Heart left ventricle (tissue), 16 donors: Measurements from ENCODE around the gene TYMS. TPM values are rescaled to one million over a fixed set of nuclear protein-coding genes. Genes with fewer than 3 reads are reported as not detected.

Experiments
- ATAC-seq, 4 donors: fragments of 200-7000 bp; cut with Tn5 transposase; one replicate each; pipeline ENCODE4 v1.9.1; 2020 to 2022; ENCODE audit warnings: moderate library complexity in 4 of 4, mild to moderate bottlenecking in 3 of 4, moderate number of reproducible peaks in 1 of 4
- DNase-seq, 5 donors: peaks; one replicate each; pipeline ENCODE4 v3.0.0-alpha.2; 2020
- H3K27ac ChIP-seq, 12 donors: fragments of 200-600 bp; sonication (generic) in 4 of 12; one replicate each; pipeline versions ENCODE4 v1.5.0 to v1.8.0; 2016 to 2022; ENCODE audit warnings: mild to moderate bottlenecking in 2 of 12
- H3K27me3 ChIP-seq, 9 donors: fragments of 200-600 bp; sonication (generic) in 2 of 9; one replicate each; pipeline versions ENCODE4 v1.5.1 to v1.8.0; 2016 to 2022; ENCODE audit warnings: mild to moderate bottlenecking in 3 of 9
- H3K36me3 ChIP-seq, 9 donors: fragments of 200-600 bp; sonication (generic) in 2 of 9; one replicate each; pipeline versions ENCODE4 v1.5.0 to v1.8.0; 2018 to 2022; ENCODE audit warnings: mild to moderate bottlenecking in 2 of 9
- H3K4me1 ChIP-seq, 12 donors: fragments of 200-600 bp; sonication (generic) in 4 of 12; one replicate each; pipeline versions ENCODE4 v1.5.0 to v1.8.0; 2016 to 2022; ENCODE audit warnings: mild to moderate bottlenecking in 3 of 12
- H3K4me3 ChIP-seq, 12 donors: fragments of 200-600 bp; sonication (generic) in 4 of 12; one replicate each; pipeline versions ENCODE4 v1.5.0 to v1.8.0; 2017 to 2022; ENCODE audit warnings: mild to moderate bottlenecking in 9 of 12, moderate library complexity in 4 of 12
- H3K9me3 ChIP-seq, 12 donors: fragments of 200-600 bp; sonication (generic) in 4 of 12; one replicate each; pipeline versions ENCODE4 v1.5.0 to v1.8.0; 2016 to 2022; ENCODE audit warnings: mild to moderate bottlenecking in 1 of 12
- CTCF ChIP-seq, 12 donors: fragments of 200-600 bp; sonication (generic) in 4 of 12; IDR thresholded peaks; one replicate each; pipeline versions ENCODE4 v1.5.0 to v1.8.0; 2018 to 2022; ENCODE audit warnings: antibody characterized with exemption in 12 of 12, mild to moderate bottlenecking in 5 of 12
- POLR2A ChIP-seq, 2 donors: fragments of 450-650 bp; IDR thresholded peaks; one replicate each; pipeline ENCODE4 v1.6.1; 2017; ENCODE audit warnings: antibody characterized with exemption in 2 of 2, mild to moderate bottlenecking in 2 of 2, moderate library complexity in 2 of 2
- WGBS, 4 donors: extraction: QIAGEN DNeasy Blood & Tissue Kit in 2 of 4; methylation state at CpG; one replicate each; pipeline versions ENCODE4 v1.1.5 to v1.1.7; 2013 to 2018; 5-methylcytosine and 5-hydroxymethylcytosine counted together
- intact Hi-C, 10 donors: fragments of 100-400 bp; cut with DNase I; formaldehyde crosslinking; loops; one replicate each; pipeline versions ENCODE4 v1.11.1 to v1.14.2; 2022
- polyA plus RNA-seq, 2 donors: library from polyadenylated mRNA; stranded (reverse); fragments of 200-250 nt; gene quantifications; one replicate each; pipeline ENCODE4 v1.2.3, GENCODE V29; 2013
- total RNA-seq, 9 donors: library from RNA; depleted of rRNA in 2 of 9; stranded (reverse); fragments of >200 nt in 2 of 9; fragmentation: NEBNext Ultra II Directional in 3 of 9; extraction: Animal tissue kit (Norgen Biotek cat#: 25700) in 3 of 9; gene quantifications; one replicate each; pipeline versions ENCODE4 v1.1.0 to v1.2.4, GENCODE V29; 2016 to 2023
- donor health status: ischemic (EF 13 %, LVEDD 7.1; RV severe dilation, severe dysfunction).
- donor health status: healthy with polysubstance abuse.
- donor health status: DM: no; HTN: yes; CAD: no.
- donor health status: DM: no; HTN: no; CAD: no.
- donor health status: ischemic (EF 25% LVEDD 6.9; RV normal size, moderate dysfunction).
- donor health status: ischemic (EF 25% LVEDD 5.7; RV mildly dilated, moderate dysfunction).
- donor health status: healthy.
- donor health status: DM: yes; HTN: yes; CAD: no.
- donor health status: ischemic (EF 35%, LVEDD 5.7; RV mildly dilated, moderate dysfunction).
- donor health status: nonischemic (EF 11% LVEDD 7.7; RV severe dilation, severe dysfunction).
- donor health status: DM: yes; HTN: yes; CAD: no.
- donor health status: PGD.
- donor health status: ischemic (EF 29% LVEDD 5.4; RV normal size, mild dysfunction).
- donor health status: nonischemic (EF 23%, LVEDD 6.1; RV moderate dilation, normal function).

TYMS gene
- total and polyA plus RNA-seq, 11 donors: 0.34 to 32.3 (median 2.2) TPM; not detected in 1

GRCh38 chr18:685438-685837, 28.0 kb downstream of the TYMS start:
- no peaks in the 10 kb centered on the region for H3K27me3 ChIP-seq
- TF ChIP-seq POLR2A (IDR thresholded peaks at IDR 0.05) (no peak), CTCF (IDR thresholded peaks at IDR 0.05) (no peak)
- H3K27ac ChIP-seq: no peak overlapping the region
- intact Hi-C loops: no loop called here
- H3K4me3 ChIP-seq: no peak overlapping the region
- H3K9me3 ChIP-seq: no peaks in the 10 kb centered on the region
- no peak for ATAC-seq
- no peak for DNase-seq
- no peaks in the 10 kb centered on the region for H3K4me1 ChIP-seq
- 88 to 97% (median 94%) methylated on average over 3 of the region's 3 CpGs for WGBS, 4 donors
- H3K36me3 ChIP-seq: peaks cover 0 to 52% (median 34%) of the 10 kb centered on the region in 9 donors

GRCh38 chr18:686339-687111, 29.1 kb downstream of the TYMS start:
- peak in 1 of 4 donors; percentile 13 for ATAC-seq
- intact Hi-C loops: no loop called here
- Histone ChIP-seq H3K4me3 (no peak overlapping the region), H3K36me3 (peaks cover 0 to 51% (median 30%) of the 10 kb centered on the region in 9 donors), H3K9me3 (no peaks in the 10 kb centered on the region), H3K4me1 (no peaks in the 10 kb centered on the region), H3K27me3 (no peaks in the 10 kb centered on the region), H3K27ac (no peak overlapping the region)
- WGBS, 4 donors: 79 to 85% (median 83%) methylated on average over 10 to 11 of the region's 11 CpGs
- no peak for DNase-seq
- no peak for TF ChIP-seq POLR2A (IDR thresholded peaks at IDR 0.05)
- TF ChIP-seq CTCF (IDR thresholded peaks at IDR 0.05): no peak

GRCh38 chr18:688323-688722, 30.9 kb downstream of the TYMS start:
- TF ChIP-seq CTCF (IDR thresholded peaks at IDR 0.05) (no peak), POLR2A (IDR thresholded peaks at IDR 0.05) (no peak)
- ATAC-seq (peak in 1 of 4 donors; percentile 7), DNase-seq (no peak)
- H3K4me1 ChIP-seq: no peaks in the 10 kb centered on the region
- H3K36me3 ChIP-seq: peaks cover 0 to 45% (median 25%) of the 10 kb centered on the region in 9 donors
- no peak overlapping the region for H3K27ac ChIP-seq
- no peaks in the 10 kb centered on the region for H3K27me3 ChIP-seq
- intact Hi-C loops: no loop called here
- 77 to 97% (median 86%) methylated on average over 5 of the region's 5 CpGs for WGBS, 4 donors
- H3K9me3 ChIP-seq: no peaks in the 10 kb centered on the region
- no peak overlapping the region for H3K4me3 ChIP-seq

GRCh38 chr18:692824-693223, 35.4 kb downstream of the TYMS start:
- Histone ChIP-seq H3K9me3 (no peaks in the 10 kb centered on the region), H3K4me3 (no peak overlapping the region), H3K4me1 (peaks cover 0 to 6% (median 0%) of the 10 kb centered on the region in 12 donors), H3K27me3 (no peaks in the 10 kb centered on the region), H3K27ac (no peak overlapping the region), H3K36me3 (peaks cover 0 to 38% (median 28%) of the 10 kb centered on the region in 9 donors)
- 77 to 89% (median 83%) methylated on average over 6 of the region's 6 CpGs for WGBS, 4 donors
- ATAC-seq (peak in 1 of 4 donors; percentile 35), DNase-seq (no peak)
- no peak for TF ChIP-seq CTCF (IDR thresholded peaks at IDR 0.05)
- no peak for TF ChIP-seq POLR2A (IDR thresholded peaks at IDR 0.05)
- intact Hi-C loops: no loop called here
